PC-3 (cell line): ENCODE measurements around the gene PTGES. TPM values are rescaled to one million over a fixed set of nuclear protein-coding genes. Genes with fewer than 3 reads are reported as not detected.

Experiments used
- ATAC-seq: fragments of 200-7000 bp; cut with Tn5 transposase; 2 replicates; pipeline ENCODE4 v1.9.1; 2020; ENCODE audit warnings: mild to moderate bottlenecking, moderate library complexity
- BruUV-seq: library from RNA; stranded (reverse); fragments of 400-500 nt; replicated peaks from 2 replicates; lab custom pipeline; 2021; lab: Mats Ljungman, UMichigan
- CTCF ChIA-PET: fragments of 300-600 bp; sonication (Branson Sonifier 250); formaldehyde crosslinking; loops from one replicate; lab custom pipeline; 2022; ENCODE audit warnings: antibody characterized with exemption; lab: Charles Lee
- POLR2A ChIA-PET: fragments of 300-600 bp; sonication (Branson Sonifier 250); formaldehyde crosslinking; loops from one replicate; lab custom pipeline; 2022; ENCODE audit warnings: antibody characterized with exemption; ENCODE audit not compliant: unreplicated experiment; lab: Charles Lee
- DNase-seq: peaks from one replicate; pipeline ENCODE4 v3.0.0-alpha.2; 2015
- H2AFZ ChIP-seq: fragments of 300-600 bp; sonication (generic); 2 replicates; pipeline ENCODE4 v1.6.0; 2016; ENCODE audit warnings: antibody characterized with exemption, low read length
- H3F3A ChIP-seq: fragments of 300-600 bp; sonication (generic); one replicate; pipeline ENCODE4 v1.6.0; 2017; ENCODE audit warnings: antibody characterized with exemption, low read length, control low read depth, mild to moderate bottlenecking; ENCODE audit not compliant: unreplicated experiment
- H3K27ac ChIP-seq: fragments of 300-600 bp; sonication (generic); 2 replicates; pipeline ENCODE4 v1.5.1; 2016; ENCODE audit warnings: mild to moderate bottlenecking, low read length
- H3K27me3 ChIP-seq: fragments of 300-600 bp; sonication (generic); 2 replicates; pipeline ENCODE4 v1.6.1; 2016; ENCODE audit warnings: low read length, mixed read lengths
- H3K36me3 ChIP-seq: fragments of 300-600 bp; sonication (generic); 2 replicates; pipeline ENCODE4 v1.6.1; 2016; ENCODE audit warnings: low read depth, mixed run types, low read length, mixed read lengths
- H3K4me1 ChIP-seq: fragments of 300-600 bp; sonication (generic); 2 replicates; pipeline ENCODE4 v1.5.1; 2016; ENCODE audit warnings: low read length; ENCODE audit not compliant: insufficient read depth
- H3K4me2 ChIP-seq: fragments of 300-600 bp; sonication (generic); 2 replicates; pipeline ENCODE4 v1.6.0; 2016; ENCODE audit warnings: low read length
- H3K4me3 ChIP-seq: fragments of 300-600 bp; sonication (generic); 2 replicates; pipeline ENCODE4 v1.5.1; 2016; ENCODE audit warnings: mild to moderate bottlenecking, low read length, mixed read lengths
- H3K79me2 ChIP-seq: fragments of 300-600 bp; sonication (generic); 2 replicates; pipeline ENCODE4 v1.6.1; 2017; ENCODE audit warnings: low read length, mixed read lengths
- H3K9ac ChIP-seq: fragments of 300-600 bp; sonication (generic); 2 replicates; pipeline ENCODE4 v1.6.0; 2016; ENCODE audit warnings: mild to moderate bottlenecking, low read length
- H3K9me2 ChIP-seq: fragments of 300-600 bp; sonication (generic); replicated peaks from 2 replicates; pipeline ENCODE4 v1.6.1; 2016; ENCODE audit warnings: mixed run types, low read length, mixed read lengths
- H3K9me3 ChIP-seq: fragments of 300-600 bp; sonication (generic); 2 replicates; pipeline ENCODE4 v1.6.1; 2016; ENCODE audit warnings: low read length, mixed read lengths
- H4K20me1 ChIP-seq: fragments of 300-600 bp; sonication (generic); 2 replicates; pipeline ENCODE4 v1.6.1; 2016; ENCODE audit warnings: low read length, mixed read lengths
- CTCF ChIP-seq: fragments of 300-600 bp; sonication (generic); conservative IDR thresholded peaks from 2 replicates; pipeline ENCODE4 v1.5.1; 2017; ENCODE audit warnings: antibody characterized with exemption, low read depth, mild to moderate bottlenecking, low read length
- EZH2 ChIP-seq: fragments of 300-600 bp; sonication (generic); IDR thresholded peaks from one replicate; pipeline ENCODE4 v1.6.1; 2017; ENCODE audit warnings: antibody characterized with exemption, mild to moderate bottlenecking, low read length; ENCODE audit not compliant: unreplicated experiment
- EZH2phosphoT487 ChIP-seq: fragments of 300-600 bp; sonication (generic); IDR thresholded peaks from 2 replicates; pipeline ENCODE4 v1.6.1; 2018; ENCODE audit warnings: mild to moderate bottlenecking, antibody characterized with exemption, low read length, borderline replicate concordance
- intact Hi-C: fragments of 100-400 bp; cut with micrococcal nuclease; formaldehyde crosslinking; loops from 2 replicates; pipeline ENCODE4 v1.9.0; 2023
- total RNA-seq: library from RNA; depleted of rRNA; stranded (reverse); fragments of >200 nt; gene quantifications from 2 replicates; pipeline ENCODE4 v1.2.3, GENCODE V29; 2014

Gene PTGES
- total RNA-seq, 1 experiment from 2014 or later: 21.0 TPM

GRCh38 chr9:129720181-129720864 is 32.5 kb downstream of the PTGES start:
- ATAC-seq: no peak
- no TSS peak for BruUV-seq
- H2AFZ ChIP-seq: no peak overlapping the region
- H3K36me3 ChIP-seq: no peaks in the 10 kb centered on the region
- ChIA-PET POLR2A (no interaction called here), CTCF (interaction anchor here (0.6 kb wide), 1 partner anchor 1425 kb away, joined by 3 read pairs; no protein-coding TSS in a partner anchor)
- H3K4me3 ChIP-seq: no peak overlapping the region
- H3K9me2 ChIP-seq: no peaks in the 10 kb centered on the region
- no peak overlapping the region for H3K4me2 ChIP-seq
- no peaks in the 10 kb centered on the region for H3K27me3 ChIP-seq
- H4K20me1 ChIP-seq: no peaks in the 10 kb centered on the region
- intact Hi-C loops: no loop called here
- H3K9ac ChIP-seq: no peak overlapping the region
- DNase-seq: peak; percentile 12
- H3K4me1 ChIP-seq: no peaks in the 10 kb centered on the region
- H3K79me2 ChIP-seq: no peaks in the 10 kb centered on the region
- no peaks in the 10 kb centered on the region for H3K9me3 ChIP-seq
- peak; percentile 53 for TF ChIP-seq CTCF
- no peak for TF ChIP-seq EZH2phosphoT487
- H3F3A ChIP-seq: no peaks in the 10 kb centered on the region
- no peak overlapping the region for H3K27ac ChIP-seq

GRCh38 chr9:129719135-129719534 is 33.7 kb downstream of the PTGES start:
- no peak overlapping the region for H3K27ac ChIP-seq
- H3F3A ChIP-seq: no peaks in the 10 kb centered on the region
- H3K4me1 ChIP-seq: no peaks in the 10 kb centered on the region
- no peaks in the 10 kb centered on the region for H4K20me1 ChIP-seq
- H3K36me3 ChIP-seq: no peaks in the 10 kb centered on the region
- ChIA-PET POLR2A (no interaction called here), CTCF (no interaction called here)
- H3K9me3 ChIP-seq: no peaks in the 10 kb centered on the region
- no peaks in the 10 kb centered on the region for H3K79me2 ChIP-seq
- no peak overlapping the region for H3K4me3 ChIP-seq
- ATAC-seq: no peak
- H3K9ac ChIP-seq: no peak overlapping the region
- no peak for DNase-seq
- no peaks in the 10 kb centered on the region for H3K27me3 ChIP-seq
- intact Hi-C loops: no loop called here
- TF ChIP-seq CTCF (no peak), EZH2phosphoT487 (no peak), EZH2 (no peak)
- no TSS peak for BruUV-seq
- H3K9me2 ChIP-seq: no peaks in the 10 kb centered on the region
- H2AFZ ChIP-seq: no peak overlapping the region
- no peak overlapping the region for H3K4me2 ChIP-seq

- H3K36me3 ChIP-seq: no peaks in the 10 kb centered on the region
- no peaks in the 10 kb centered on the region for H3F3A ChIP-seq
- intact Hi-C loops: no loop called here
- CTCF ChIA-PET: no interaction called here
- POLR2A ChIA-PET: no interaction called here
- H4K20me1 ChIP-seq: no peaks in the 10 kb centered on the region
- DNase-seq (no peak), ATAC-seq (no peak)
- no TSS peak for BruUV-seq
- H3K27me3 ChIP-seq: no peaks in the 10 kb centered on the region
- H3K4me2 ChIP-seq: no peak overlapping the region
- H3K79me2 ChIP-seq: no peaks in the 10 kb centered on the region
- H3K4me3 ChIP-seq: no peak overlapping the region
- H3K9ac ChIP-seq: no peak overlapping the region
- no peak overlapping the region for H3K27ac ChIP-seq
- no peak overlapping the region for H2AFZ ChIP-seq
- no peaks in the 10 kb centered on the region for H3K9me2 ChIP-seq
- no peaks in the 10 kb centered on the region for H3K9me3 ChIP-seq
- no peaks in the 10 kb centered on the region for H3K4me1 ChIP-seq
- TF ChIP-seq EZH2: no peak
- TF ChIP-seq CTCF: no peak
- TF ChIP-seq EZH2phosphoT487: no peak
These were observed 34.2 kb downstream of the PTGES start for GRCh38 chr9:129718647-129719046.
